HG03066 (cell line): ENCODE results near the gene GUCA1A.

Experiments
- ATAC-seq: cut with Tn5 transposase; IDR thresholded peaks from one replicate; pipeline ENCODE4 v1.9.1; 2021; ENCODE audit warnings: low read depth; ENCODE audit not compliant: unreplicated experiment

The GUCA1A gene

GRCh38 chr6:42173101-42173500, at the start of gene GUCA1A:
Gene GUCA1A (plus strand): TSS chr6:42173364. CDS start chr6:42173614, 250 bp downstream.
- ATAC-seq = no peak

- no peak for ATAC-seq
Measured at GRCh38 chr6:42123379-42124103, 49.6 kb upstream of the GUCA1A start.

- no peak for ATAC-seq
Measured at GRCh38 chr6:42124223-42124836, 48.8 kb upstream of the GUCA1A start.

DNA sequence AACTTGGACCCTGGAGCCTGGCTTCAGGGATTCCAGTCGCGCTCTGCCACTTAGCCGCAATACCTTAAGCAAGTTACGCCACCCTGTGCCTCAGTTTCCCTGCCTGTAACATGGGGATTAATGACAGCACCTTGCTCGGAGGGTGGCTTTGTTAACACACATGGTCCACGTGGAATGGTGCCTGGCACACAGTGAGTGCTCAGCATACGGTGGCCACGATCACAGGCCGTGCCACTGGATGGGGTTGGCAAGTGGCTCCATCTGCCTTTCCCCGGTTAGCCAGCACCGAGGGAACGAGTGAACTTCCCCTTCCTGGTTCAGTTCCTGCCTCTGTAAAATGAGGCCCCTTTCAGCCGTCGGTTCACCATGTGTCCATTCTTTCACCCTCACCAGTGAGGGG, 47.9 kb upstream of the GUCA1A start:
- ATAC-seq = no peak

DNA sequence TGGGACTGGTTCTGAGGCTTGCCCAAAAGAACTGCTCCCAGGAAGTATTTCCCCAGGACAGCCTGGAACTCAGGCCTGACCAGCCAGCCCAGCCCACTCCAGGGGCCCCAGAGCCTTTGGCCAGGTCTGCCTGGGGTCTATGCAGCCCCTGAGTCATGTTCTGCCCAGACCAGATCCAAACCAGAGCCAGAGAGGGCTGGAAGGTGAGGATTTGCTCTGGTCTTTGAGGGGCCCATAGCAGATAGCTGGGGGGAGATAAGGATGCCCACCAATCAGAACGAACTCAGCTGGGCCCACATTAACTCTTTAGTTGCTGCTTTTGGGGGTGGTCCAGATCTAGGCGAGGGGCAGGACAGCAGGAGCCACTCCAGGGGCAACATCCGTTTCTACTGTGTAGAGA, 47.5 kb upstream of the GUCA1A start:
- ATAC-seq = no peak

- ATAC-seq = no peak
Measured at GRCh38 chr6:42128460-42129359, 44.5 kb upstream of the GUCA1A start.

GRCh38 chr6:42129360-42129676, 43.8 kb upstream of the GUCA1A start:
- ATAC-seq = no peak

- no peak for ATAC-seq
Measured at GRCh38 chr6:42131531-42131930, 41.6 kb upstream of the GUCA1A start.

DNA sequence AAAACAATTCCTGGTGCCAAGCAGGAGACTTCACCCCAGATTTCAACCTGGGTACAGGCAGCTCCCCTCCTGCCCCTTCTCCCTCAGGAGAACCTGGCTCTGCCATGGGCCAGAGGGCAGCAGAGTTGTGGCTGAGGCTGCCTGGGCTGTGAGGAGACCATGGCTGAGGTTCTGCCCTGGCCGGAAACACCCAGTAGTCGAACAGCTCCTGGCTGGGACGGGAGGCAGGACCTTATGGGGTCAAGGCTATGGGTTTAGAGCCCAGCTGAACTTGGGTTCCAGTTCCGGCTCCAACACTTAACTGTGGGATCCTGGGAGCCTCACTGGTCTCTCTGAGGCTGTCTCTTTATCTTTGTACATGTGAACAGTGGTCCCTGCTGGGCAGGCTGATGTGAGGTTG, 39.2 kb upstream of the GUCA1A start:
- no peak for ATAC-seq

DNA sequence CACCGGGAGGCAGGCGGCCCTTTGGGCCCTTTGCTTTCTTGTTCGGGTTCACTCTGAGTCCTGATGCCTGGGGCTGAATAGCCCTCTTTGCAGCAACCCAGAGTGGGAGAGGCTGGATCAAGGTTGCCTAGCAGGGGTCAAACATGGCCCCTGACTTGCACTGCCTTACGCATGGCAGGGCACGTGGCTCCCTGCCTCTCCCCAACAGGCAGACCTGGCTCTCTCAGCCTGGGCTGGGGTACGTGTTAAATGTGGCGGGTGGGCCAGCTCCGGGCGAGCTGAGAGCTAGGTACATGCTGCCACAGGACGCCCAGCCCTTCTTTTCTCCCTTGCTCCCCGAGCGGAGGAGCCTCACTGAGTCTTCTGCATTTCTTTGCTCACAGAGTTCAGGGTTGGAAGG, 38.0 kb upstream of the GUCA1A start:
- no peak for ATAC-seq

DNA sequence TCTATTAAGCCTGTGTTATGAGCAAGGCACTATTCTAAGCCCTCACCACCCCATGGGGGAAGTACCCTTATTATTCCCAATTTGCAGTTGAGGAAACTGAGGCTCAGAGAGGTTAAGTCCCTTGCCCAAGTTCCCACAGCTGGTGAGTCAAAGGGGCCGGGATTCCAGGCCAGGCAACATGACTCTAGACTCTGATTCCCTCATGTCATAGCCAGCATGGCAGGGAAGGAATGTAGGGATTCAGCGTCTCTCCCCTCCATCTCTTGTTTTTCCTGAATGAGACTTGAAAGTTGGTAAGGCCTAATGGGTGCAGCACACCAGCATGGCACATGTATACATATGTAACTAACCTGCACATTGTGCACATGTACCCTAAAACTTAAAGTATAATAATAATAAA, 37.4 kb upstream of the GUCA1A start:
- ATAC-seq = no peak

GRCh38 chr6:42136508-42137193, 36.5 kb upstream of the GUCA1A start:
- ATAC-seq = no peak

GRCh38 chr6:42137194-42137753, 35.9 kb upstream of the GUCA1A start:
- ATAC-seq = no peak

DNA sequence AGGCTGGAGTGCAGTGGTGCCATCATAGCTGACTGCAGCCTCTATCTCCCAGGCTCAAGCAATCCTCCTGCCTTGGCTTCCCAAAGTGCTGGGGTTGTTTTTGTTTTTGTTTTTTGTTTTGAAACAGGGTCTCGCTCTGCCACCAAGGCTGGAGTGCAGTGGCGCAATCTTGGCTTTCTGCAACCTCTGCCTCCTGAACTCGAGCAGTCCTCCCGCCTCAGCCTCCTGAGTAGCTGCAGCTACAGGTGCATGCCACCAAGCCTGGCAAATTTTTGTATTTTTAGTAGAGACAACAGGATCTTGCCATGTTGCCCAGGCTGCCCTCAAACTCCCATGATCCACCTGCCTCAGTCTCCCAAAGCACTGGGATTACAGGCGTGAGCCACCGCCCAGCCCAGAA, 35.0 kb upstream of the GUCA1A start:
- no peak for ATAC-seq

DNA sequence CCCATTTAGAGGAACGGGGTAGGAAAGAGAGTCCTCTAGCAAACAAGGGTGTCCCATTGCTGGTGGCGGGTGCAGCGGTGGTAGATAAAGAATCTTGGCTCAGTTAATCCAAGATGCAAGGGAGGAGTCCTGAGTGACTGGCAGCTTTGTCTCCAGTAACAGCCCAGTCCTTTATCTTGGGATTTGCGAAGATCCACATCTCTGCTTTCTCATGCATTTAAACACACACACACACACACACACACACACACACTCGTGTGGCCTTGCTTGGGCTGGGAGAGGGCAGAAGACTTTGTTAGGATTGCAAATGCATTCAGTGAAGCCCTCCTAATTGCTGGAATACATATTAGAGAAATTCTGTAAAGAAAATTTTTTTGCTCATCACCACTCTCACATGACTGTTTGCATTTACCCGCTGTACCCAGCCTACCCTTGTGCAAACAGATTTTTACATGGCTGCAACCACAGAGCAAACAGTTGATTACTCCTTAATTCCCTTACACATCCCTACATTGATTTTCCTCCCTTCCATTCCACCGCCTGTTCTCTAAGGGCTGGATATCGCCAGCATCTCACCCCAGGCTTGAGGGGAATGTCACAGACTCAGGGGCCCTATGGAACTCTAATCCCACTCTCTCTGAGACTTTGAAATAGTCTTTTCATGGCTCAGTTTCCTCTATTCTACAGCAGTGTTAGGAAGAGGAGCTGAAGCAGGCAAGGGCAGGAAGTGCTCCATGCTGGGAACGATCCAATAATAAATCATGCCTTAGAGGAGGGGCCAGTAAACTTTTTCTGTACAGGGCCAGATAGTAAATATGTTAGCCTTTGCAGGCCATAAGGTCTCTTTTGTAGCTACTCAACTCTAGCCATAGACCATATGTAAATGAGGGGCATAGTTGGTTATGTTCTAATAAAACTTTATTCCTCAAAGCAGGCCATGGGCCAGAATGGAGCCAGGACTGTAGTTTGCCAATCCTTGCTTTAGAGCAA, 34.2 kb upstream of the GUCA1A start:
- ATAC-seq = no peak

DNA sequence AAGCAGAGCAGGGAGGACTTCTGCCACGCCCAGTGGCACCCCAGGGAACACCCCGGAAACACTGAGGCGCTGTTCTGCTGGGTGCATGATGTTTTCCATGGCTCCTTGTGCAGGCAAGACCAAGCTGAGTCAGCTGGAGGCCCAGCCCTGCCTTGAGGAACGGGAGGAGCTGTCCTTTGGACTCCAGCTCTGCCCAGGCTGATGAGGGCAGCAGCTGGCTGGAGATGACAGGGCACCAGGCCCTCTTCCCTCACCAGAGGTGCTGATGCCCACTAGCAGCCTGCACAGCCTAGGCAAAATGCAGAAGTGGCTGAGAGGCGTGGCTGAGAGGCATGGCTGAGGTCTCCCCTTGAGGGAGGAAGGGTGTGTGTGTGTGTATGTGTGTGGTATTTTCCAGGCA, 33.1 kb upstream of the GUCA1A start:
- no peak for ATAC-seq

- no peak for ATAC-seq
Measured at GRCh38 chr6:42140756-42141602, 32.2 kb upstream of the GUCA1A start.

GRCh38 chr6:42141603-42142117, 31.5 kb upstream of the GUCA1A start:
- no peak for ATAC-seq
